VCaP (cell line): ENCODE results near the gene PCNX2.

Source experiments
- H3K27ac ChIP-seq: fragments of 450-650 bp; 2 replicates; pipeline ENCODE4 v1.5.1; 2017
- TF ChIP-seq, protein P1 (sequence below): fragments of 450-650 bp; conservative IDR thresholded peaks from 2 replicates; pipeline ENCODE4 v1.5.1; 2017; ENCODE audit warnings: mild to moderate bottlenecking, moderate library complexity

PCNX2 gene

DNA sequence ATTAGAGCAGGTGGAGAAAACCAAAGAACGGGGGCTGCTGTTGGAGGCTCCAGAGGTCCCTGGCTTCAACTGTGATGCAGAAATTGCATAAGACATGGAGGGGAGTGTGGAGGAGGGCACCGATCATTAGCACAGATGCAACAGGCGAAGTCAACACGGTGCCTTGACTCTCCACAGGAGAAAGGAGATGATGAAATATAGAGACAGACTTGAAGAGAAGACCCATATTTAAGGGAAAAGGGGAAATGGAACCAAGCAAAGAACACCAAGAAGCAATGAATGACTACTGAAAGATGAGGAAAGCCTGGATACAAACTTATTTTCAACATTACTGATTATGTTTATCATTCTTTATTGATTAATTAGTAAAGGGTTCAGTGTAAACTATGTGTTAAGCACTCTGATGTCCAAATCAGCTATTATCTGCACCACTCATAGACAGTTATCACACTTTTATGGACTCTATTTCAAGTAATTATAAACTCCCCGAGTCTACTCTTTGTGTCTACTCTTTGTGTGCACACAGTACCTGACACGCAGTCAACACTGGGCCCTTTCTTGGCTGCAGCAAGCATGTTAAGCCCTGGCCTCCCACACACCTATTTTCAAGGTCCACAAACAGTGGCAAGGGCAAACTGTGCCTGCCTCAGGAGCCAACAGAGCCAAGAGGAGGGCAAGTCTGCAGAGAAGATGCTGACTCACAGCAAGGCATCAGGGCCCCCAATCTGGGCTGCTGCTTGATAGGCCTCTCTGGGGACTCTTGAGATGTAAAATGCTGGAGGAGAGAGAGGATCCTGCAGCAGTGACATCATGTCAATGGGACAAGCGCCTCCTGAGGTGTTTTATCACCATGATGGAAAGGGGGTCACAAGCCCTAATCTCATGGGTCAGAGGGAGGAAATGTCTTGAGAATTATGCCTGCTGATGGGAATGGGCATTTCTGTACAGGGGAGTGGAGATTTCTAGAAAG lies 17.6 kb downstream of the PCNX2 start:
- no peak overlapping the region for H3K27ac ChIP-seq
- TF ChIP-seq, protein P1, sequence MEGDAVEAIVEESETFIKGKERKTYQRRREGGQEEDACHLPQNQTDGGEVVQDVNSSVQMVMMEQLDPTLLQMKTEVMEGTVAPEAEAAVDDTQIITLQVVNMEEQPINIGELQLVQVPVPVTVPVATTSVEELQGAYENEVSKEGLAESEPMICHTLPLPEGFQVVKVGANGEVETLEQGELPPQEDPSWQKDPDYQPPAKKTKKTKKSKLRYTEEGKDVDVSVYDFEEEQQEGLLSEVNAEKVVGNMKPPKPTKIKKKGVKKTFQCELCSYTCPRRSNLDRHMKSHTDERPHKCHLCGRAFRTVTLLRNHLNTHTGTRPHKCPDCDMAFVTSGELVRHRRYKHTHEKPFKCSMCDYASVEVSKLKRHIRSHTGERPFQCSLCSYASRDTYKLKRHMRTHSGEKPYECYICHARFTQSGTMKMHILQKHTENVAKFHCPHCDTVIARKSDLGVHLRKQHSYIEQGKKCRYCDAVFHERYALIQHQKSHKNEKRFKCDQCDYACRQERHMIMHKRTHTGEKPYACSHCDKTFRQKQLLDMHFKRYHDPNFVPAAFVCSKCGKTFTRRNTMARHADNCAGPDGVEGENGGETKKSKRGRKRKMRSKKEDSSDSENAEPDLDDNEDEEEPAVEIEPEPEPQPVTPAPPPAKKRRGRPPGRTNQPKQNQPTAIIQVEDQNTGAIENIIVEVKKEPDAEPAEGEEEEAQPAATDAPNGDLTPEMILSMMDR: no peak

DNA sequence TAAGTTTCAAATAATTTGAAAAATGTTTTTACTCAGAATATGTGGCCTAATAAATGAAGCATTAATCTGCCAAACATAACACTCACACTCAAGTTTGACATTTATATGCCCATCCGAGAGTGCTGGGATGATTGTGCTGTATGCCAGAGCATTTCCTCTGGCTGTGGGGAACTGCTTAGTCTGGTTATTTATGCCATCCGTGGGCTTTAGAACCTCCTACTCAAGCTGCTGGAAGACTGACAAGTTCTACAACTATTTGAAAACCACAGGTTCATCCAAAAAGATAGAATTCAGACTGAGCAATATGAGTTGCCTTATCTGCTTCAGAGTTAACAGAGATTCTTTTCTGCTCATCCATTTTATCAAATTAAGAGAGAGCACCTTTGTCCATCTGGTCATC lies 25.9 kb downstream of the PCNX2 start:
- TF ChIP-seq, protein P1: no peak
- no peak overlapping the region for H3K27ac ChIP-seq

DNA sequence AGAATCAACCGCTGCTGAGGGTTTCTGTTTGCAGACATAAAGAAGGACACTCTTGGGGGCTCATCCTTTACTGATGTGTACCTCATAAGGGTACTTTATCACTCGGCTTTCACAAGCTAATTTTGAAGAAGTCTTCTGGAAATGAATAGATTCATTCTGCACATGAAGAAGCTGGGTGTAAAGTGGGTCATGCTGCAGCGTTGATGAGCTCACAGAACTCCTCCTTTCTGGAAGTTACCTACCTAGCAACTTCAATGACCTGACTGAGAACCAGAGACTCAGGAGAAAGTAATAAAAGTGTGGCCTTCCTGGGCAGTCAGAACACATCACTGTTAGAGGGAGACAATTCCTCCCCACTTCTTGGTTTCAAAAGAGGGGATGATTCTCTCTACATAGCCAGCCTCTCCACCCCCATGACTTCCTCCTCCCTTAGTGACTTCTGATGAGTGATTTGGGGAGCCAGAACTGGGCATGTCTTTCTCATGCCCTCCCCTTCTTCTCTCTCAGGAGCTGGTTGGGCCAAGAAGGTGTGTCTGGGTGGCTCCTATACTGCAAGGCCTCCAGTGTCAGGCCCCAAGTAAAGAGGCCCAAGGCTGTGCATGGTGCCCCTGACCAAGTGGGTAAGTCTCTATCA lies 27.0 kb downstream of the PCNX2 start:
- TF ChIP-seq, protein P1: no peak
- H3K27ac ChIP-seq: no peak overlapping the region

DNA sequence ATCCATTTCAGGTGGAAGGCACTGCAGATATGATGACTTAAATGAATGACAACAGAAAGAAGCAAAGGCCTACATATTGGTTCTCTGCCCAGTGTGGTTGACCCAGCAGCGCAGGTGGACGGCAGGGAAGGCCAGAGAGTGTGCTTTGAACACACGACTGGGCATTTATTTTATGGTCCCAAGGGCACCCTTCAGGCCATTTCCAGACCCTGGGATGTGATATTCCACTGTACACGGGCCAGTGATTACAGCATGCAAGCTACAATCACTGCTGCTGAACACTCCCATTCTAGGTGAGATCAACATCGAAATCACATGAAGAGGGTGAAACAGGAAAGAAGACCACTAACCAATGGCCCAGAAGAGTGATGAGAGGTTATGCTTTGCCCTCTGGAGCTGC lies 33.8 kb downstream of the PCNX2 start:
- TF ChIP-seq, protein P1: no peak
- H3K27ac ChIP-seq: peak overlapping the region; percentile 53

DNA sequence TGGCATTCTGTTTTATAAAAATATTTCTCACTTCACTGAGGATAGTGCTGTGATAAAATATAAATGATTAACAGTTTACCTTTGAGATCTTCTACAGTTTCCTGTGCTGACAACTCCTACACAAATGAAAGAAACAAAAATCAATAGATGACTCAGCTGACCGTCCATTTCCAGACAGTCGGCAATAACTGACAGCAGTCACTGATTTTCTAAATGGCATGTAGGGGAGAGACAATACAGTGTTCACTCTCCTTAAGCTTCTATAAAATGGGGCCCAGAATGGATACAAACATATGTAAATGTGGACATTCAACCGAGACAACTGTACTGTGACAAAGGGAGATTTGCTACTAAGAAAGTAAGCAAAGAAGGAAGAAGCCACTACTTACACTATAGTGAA lies 34.3 kb downstream of the PCNX2 start:
- H3K27ac ChIP-seq: peak overlapping the region; percentile 53
- TF ChIP-seq, protein P1: no peak

DNA sequence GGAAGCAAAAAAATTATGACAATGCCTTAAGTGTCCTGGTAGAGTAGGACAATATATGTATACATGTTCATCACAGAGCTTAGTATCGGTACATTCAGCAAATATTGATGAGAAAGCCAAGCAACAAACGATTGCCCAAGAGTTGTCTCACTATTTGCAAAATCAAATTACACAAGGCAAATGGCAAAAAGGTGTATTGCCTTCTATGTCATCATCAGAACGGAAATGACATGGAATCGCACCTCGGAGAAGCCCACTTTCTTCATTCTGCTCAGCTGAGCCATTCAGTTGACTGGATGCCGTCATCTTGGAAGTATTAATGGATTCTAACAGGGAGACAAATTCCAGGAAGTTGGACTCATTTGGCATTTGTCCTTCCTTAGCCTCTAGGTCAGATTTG lies 37.7 kb downstream of the PCNX2 start:
- H3K27ac ChIP-seq: no peak overlapping the region
- TF ChIP-seq, protein P1: no peak

DNA sequence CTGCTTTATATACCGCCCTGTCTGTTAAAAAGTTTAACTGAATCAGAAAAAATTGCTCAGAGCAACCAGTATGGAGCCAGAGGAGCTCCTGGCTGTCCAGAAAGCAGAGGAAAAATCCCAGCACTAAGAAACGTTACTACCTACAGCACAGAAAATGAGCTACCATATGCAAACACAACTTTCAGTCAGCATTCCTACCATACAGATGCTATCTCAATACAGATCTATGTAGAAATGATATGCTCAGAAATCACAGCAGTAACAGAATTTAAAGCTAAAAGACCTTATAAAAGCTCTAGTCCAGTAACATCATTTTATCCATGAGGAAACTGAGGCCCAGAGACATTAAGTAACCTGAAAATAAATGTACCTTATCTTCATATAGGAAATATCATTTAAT lies 38.7 kb downstream of the PCNX2 start:
- no peak overlapping the region for H3K27ac ChIP-seq
- TF ChIP-seq, protein P1: no peak
